Smooth muscle cell of the brain vasculature (primary cell): ENCODE results near the gene TPK1.

Experiments
- DNase-seq: peaks from one replicate; pipeline ENCODE4 v3.0.0-alpha.2; 2012; ENCODE audit warnings: low read depth, low spot score

Gene TPK1

GRCh38 chr7:144725070-144725469, 110.8 kb downstream of the TPK1 start:
- DNase-seq = no peak

- no peak for DNase-seq
Measured at GRCh38 chr7:144723301-144723700, 112.6 kb downstream of the TPK1 start.

- DNase-seq = no peak
Measured at GRCh38 chr7:144720710-144721109, 115.1 kb downstream of the TPK1 start.

- no peak for DNase-seq
Measured at GRCh38 chr7:144720149-144720548, 115.7 kb downstream of the TPK1 start.

- DNase-seq = no peak
Measured at GRCh38 chr7:144717720-144718119, 118.1 kb downstream of the TPK1 start.

GRCh38 chr7:144713850-144714249, 122.0 kb downstream of the TPK1 start:
- no peak for DNase-seq

GRCh38 chr7:144710791-144711190, 125.1 kb downstream of the TPK1 start:
- DNase-seq = no peak

DNA sequence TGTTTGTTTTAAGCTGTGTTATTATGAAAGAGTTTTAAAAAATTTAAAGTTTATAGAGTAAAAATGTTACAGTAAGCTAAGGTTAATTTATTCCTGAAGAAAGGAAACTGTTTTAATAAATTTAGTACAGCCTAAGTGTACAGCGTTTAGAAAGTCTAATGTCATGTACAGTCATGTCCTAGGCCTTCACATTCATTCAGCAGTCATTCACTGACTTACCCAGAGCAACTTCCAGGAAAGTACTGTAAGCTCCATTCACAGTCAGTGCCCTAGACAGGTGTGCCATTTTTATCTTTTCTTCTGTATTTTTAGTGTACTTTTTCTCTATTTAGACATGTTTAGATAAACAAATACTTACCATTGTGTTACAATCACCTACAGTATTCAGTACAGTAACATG, 126.8 kb downstream of the TPK1 start:
- DNase-seq = no peak

DNA sequence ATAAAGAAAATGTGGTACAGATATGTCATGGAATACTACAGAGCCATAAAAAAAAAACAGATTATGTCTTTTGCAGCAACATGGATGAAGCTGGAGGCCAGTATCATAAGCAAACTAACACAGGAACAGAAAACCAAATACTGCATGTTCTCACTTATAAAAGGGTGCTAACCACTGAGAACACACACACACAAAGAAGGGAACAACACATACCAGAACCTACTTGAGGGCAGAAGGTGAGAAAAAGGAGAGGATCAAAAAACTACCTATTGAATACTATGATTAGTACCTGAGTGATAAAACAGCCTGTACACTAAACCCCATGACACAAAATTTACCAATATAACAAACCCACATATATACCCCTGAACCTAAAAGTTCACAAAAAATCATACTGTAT, 144.6 kb downstream of the TPK1 start:
- DNase-seq = no peak

DNA sequence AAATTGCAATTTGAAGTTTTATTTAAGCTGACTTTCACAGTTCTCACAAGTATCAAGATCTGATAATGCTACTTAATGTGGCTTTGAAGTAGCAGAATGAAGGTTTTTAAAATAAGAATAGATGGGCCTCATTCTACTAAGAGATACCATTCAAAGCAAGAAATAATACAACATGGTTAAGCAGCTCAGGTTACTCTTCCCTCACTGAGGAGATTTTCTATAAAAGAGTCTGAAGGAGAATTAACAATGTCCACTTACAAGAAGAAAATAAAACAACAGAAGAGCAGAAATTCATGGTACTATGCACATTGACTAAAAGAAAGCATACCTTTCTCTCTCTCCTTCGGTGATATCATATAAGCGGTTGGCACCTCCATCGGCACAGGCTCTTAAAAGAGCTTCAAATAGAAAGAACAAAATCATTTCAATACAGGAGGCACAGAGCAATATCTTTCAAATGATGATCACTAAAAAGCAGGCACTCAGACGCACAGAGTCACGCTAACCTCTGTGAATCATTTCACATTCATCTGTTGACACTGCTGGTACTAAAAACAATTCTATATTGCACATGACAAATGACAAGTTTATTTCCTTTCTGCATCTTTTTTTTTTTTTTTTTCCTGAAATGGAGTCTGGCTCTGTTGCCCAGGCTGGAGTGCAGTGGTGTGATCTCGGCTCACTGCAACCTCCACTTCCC, 153.1 kb downstream of the TPK1 start:
- no peak for DNase-seq

- no peak for DNase-seq
Measured at GRCh38 chr7:144676492-144676891, 159.4 kb downstream of the TPK1 start.

DNA sequence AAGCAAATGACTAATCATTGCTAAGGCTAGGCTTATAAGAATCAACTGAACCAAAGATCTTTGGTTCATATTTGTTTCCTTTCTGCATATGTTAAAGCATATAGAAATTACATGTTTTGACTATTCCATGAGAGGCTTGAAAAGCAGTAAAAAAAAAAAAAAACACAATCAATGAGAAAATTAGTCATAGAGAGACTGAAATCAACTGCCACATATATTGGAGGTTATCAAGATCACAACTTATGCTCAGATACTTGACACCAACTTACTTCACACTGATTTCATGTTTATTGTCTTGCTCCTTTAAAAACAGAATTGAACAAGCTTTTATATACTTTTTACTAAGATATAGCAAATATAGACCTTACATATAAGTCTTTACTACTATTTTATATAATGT, 161.3 kb downstream of the TPK1 start:
- DNase-seq = no peak

GRCh38 chr7:144672869-144673268, 163.0 kb downstream of the TPK1 start:
- DNase-seq = no peak

DNA sequence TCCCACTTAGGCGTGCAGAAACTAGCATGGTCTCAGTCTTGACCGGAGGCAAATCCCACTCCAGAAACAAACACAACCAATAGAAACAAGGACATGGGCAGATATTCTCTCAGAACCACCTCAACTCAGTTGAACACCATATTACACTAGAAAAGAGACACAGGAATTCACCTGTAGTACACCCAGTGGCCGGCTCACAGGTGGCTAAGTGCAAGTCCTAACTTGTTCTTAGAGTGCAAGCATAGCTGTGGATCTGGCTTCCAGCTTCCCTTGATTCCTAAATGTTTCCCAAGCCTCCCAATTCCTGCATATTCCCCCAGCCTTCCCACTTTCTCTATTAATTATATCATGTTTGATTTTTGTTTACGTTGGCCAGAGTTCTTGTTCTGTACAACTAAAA, 164.4 kb downstream of the TPK1 start:
- DNase-seq = no peak

- no peak for DNase-seq
Measured at GRCh38 chr7:144670218-144670617, 165.6 kb downstream of the TPK1 start.

DNA sequence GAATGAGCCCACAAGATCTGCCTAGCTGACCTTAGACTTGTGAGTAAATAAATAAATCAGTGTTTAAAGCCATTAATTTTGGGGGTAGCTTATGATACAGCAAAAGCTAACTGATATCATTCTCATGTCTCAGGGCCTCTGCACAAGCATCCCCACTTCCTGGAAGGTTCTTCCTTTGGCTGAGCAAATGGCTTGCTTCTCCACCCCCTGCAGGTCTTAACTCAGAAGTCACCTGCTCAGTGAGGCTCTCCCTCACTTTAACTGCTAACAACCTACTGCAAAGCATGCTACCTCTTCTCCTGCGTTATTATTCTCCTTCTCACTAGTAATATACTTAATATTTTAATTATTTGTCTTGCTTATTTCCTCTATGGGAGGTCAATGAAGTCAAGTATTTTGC, 167.3 kb downstream of the TPK1 start:
- DNase-seq = no peak

GRCh38 chr7:144665689-144666381, 170.0 kb downstream of the TPK1 start:
- DNase-seq = no peak

DNA sequence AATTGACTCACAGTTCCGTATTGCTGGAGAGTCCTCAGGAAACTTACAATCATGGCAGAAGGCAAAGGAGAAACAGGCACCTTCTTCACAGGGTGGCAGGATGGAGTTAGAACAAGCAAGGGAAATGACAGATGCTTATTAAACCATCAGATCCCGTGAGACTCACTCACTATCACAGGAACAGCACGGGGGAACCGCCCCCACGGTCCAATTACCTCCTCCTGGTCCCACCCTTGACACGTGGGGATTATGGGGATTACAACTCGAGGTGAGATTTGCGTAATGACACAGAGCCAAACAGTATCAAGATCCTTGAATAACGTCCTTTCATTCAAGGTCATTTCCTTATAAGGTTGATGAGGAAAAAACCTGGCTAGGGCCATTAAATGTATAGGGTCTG, 176.6 kb downstream of the TPK1 start:
- no peak for DNase-seq

DNA sequence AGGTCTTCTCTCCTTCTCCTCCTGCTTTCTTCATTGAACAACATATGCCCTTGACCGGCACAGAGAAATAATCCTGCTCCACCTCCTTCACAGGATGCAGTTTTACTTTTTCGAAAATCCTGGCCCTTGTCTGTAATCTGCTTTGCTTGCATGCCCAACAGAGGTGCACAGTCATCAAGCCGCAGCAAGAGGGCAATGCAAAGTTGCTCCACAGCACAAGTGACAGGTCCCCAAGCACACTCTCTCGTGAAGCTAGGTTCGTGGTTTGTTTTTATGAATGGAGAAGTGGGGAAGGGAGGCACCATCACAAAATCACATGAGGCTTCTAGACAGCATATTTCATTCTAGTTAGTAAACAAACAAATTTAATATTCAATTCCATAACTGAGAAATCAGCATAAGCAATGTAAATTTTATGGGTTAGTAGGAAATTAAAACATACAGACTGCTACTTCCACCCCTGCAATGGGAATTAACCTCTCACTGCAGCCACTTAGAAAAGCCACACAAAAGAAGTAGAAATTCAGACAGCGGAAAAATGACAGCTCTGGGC, 178.8 kb downstream of the TPK1 start:
- no peak for DNase-seq

DNA sequence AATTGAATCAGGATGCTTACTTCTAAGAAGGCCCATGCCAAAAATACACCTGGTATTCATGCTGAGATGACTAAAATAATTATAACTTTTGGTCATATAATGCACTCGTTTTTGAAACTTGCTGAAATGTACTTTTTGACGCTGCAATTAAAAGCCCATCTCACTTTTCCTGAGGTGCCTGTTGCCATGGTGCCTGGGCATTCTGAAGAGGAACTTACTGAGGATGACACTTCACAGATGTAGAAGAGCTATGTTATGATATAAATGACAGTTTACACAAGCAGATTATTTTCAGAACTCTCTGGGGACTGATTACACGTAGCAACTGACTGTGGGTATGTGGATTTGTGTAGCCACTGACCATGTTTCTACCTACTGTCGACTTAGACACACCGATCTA, 182.4 kb downstream of the TPK1 start:
- no peak for DNase-seq

DNA sequence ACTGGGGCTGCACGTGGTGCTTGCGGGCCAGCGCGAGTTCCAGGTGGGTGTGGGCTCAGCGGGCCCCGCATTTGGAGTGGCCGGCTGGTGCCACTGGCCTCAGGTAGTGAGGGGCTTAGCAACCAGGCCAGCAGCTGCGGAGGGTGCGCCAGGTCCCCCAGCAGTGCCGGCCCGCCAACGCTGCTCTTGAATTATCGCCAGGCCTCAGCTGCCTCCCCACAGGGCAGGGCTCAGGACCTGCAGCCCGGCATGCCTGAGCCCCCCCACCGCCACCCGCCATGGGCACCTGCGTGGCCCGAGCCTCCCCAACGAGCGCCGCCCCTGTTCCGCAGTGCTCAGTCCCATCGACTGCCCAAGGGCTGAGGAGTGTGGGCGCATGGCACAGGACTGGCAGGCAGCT, 185.4 kb downstream of the TPK1 start:
- no peak for DNase-seq

DNA sequence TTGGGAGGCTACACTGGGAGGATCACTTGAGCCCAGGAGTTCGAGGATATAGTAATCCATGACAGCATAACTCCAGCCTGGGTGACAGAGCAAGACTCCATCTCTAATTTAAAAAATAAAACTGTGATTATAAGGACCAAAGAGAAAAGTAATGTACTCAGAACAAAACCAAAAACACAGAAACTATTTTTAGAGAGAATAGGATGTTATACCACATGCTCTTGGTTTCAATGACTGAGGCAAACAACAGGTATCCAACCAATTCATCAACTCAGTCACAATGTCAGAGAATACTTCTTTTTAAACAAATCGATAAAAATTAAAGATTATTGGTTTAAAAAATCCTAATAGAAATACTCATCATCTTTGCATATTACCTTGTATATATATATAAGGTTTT, 186.7 kb downstream of the TPK1 start:
- DNase-seq = no peak

- DNase-seq = no peak
Measured at GRCh38 chr7:144641389-144642044, 194.3 kb downstream of the TPK1 start.
